IMR-90 (cell line): ENCODE results near the gene PRRG1. TPM values are rescaled to one million over a fixed set of nuclear protein-coding genes. Genes with fewer than 3 reads are reported as not detected.

Experiments
- ATAC-seq: fragments of 200-7000 bp; cut with Tn5 transposase; 2 replicates; pipeline ENCODE4 v1.9.1; 2020; ENCODE audit warnings: low read depth, mild to moderate bottlenecking, moderate library complexity
- BruUV-seq: library from RNA; stranded (reverse); fragments of 400-500 nt; replicated peaks from 2 replicates; lab custom pipeline; 2021; lab: Mats Ljungman, UMichigan
- CTCF ChIA-PET: fragments of 300-600 bp; formaldehyde crosslinking; extraction: SDS; loops from one replicate; lab custom pipeline; 2021; ENCODE audit warnings: antibody characterized with exemption; lab: Yijun Ruan, JAX
- POLR2A ChIA-PET: fragments of 300-600 bp; sonication (Branson Sonifier 250); formaldehyde crosslinking; loops from one replicate; lab custom pipeline; 2022; ENCODE audit warnings: antibody characterized with exemption; ENCODE audit not compliant: unreplicated experiment; lab: Charles Lee
- DNase-seq: peaks from one replicate; pipeline ENCODE4 v3.0.0; 2013
- H2AFZ ChIP-seq: replicated peaks from 2 replicates; pipeline ENCODE3; 2013; ENCODE audit warnings: low read length, mild to moderate bottlenecking; ENCODE audit not compliant: poor library complexity
- H2AK5ac ChIP-seq: 2 replicates; pipeline ENCODE4 v1.6.1; 2013; ENCODE audit warnings: low read depth, low read length, inconsistent platforms
- H2AK9ac ChIP-seq: replicated peaks from 2 replicates; pipeline ENCODE3; 2013; ENCODE audit warnings: mild to moderate bottlenecking, low read depth, low read length, moderate library complexity; ENCODE audit not compliant: poor library complexity
- H2BK120ac ChIP-seq: 2 replicates; pipeline ENCODE4 v1.6.1; 2013; ENCODE audit warnings: low read depth, low read length, inconsistent platforms
- H2BK15ac ChIP-seq: 3 replicates; pipeline ENCODE4 v1.6.1; 2013; ENCODE audit warnings: low read depth, low read length, inconsistent platforms
- H2BK20ac ChIP-seq: 2 replicates; pipeline ENCODE4 v1.6.1; 2013; ENCODE audit warnings: low read depth, mild to moderate bottlenecking, inconsistent platforms, low read length, moderate library complexity
- H2BK5ac ChIP-seq: 2 replicates; pipeline ENCODE4 v1.6.1; 2013; ENCODE audit warnings: mild to moderate bottlenecking, low read depth, low read length, inconsistent platforms; ENCODE audit not compliant: poor library complexity, severe bottlenecking
- H3K14ac ChIP-seq: replicated peaks from 2 replicates; pipeline ENCODE4 v1.6.1; 2013; ENCODE audit warnings: low read depth, low read length, inconsistent platforms
- H3K18ac ChIP-seq: 2 replicates; pipeline ENCODE4 v1.6.1; 2013; ENCODE audit warnings: low read depth, low read length, control low read depth
- H3K23ac ChIP-seq: 2 replicates; pipeline ENCODE4 v1.6.1; 2013; ENCODE audit warnings: low read depth, low read length, inconsistent platforms
- H3K27ac ChIP-seq: 2 replicates; pipeline ENCODE4 v1.5.1; 2013; ENCODE audit warnings: mild to moderate bottlenecking, control low read depth, low read length; ENCODE audit not compliant: insufficient read depth
- H3K27me3 ChIP-seq: 2 replicates; pipeline ENCODE4 v1.6.1; 2013; ENCODE audit warnings: low read length; ENCODE audit not compliant: control insufficient read depth, insufficient read depth
- H3K36me3 ChIP-seq: 2 replicates; pipeline ENCODE4 v1.6.1; 2013; ENCODE audit warnings: low read length, mixed read lengths; ENCODE audit not compliant: control insufficient read depth, insufficient read depth
- H3K4ac ChIP-seq: 2 replicates; pipeline ENCODE4 v1.6.1; 2013; ENCODE audit warnings: low read depth, low read length, inconsistent platforms
- H3K4me1 ChIP-seq: 2 replicates; pipeline ENCODE4 v1.6.1; 2013; ENCODE audit warnings: low read length, mixed read lengths; ENCODE audit not compliant: control insufficient read depth, insufficient read depth
- H3K4me2 ChIP-seq: 2 replicates; pipeline ENCODE4 v1.6.1; 2013; ENCODE audit warnings: low read depth, mild to moderate bottlenecking, control low read depth, low read length, moderate library complexity
- H3K4me3 ChIP-seq: 2 replicates; pipeline ENCODE4 v1.5.1; 2013; ENCODE audit warnings: low read depth, mild to moderate bottlenecking, control low read depth, low read length, moderate library complexity; ENCODE audit not compliant: insufficient read depth
- H3K56ac ChIP-seq: 2 replicates; pipeline ENCODE4 v1.6.1; 2013; ENCODE audit warnings: low read length, inconsistent platforms; ENCODE audit not compliant: insufficient read depth; ENCODE audit errors: extremely low read depth
- H3K79me1 ChIP-seq, 2 experiments: 2 replicates each; pipeline ENCODE4 v1.6.1; 2013; ENCODE audit warnings: low read length in 2 of 2, inconsistent platforms in 1 of 2, low read depth in 1 of 2
- H3K9ac ChIP-seq: 2 replicates; pipeline ENCODE4 v1.6.1; 2013; ENCODE audit warnings: low read depth, low read length, control low read depth
- H3K9me1 ChIP-seq: 2 replicates; pipeline ENCODE4 v1.6.1; 2013; ENCODE audit warnings: low read length, inconsistent platforms; ENCODE audit not compliant: insufficient read depth
- H3K9me3 ChIP-seq: 2 replicates; pipeline ENCODE4 v1.6.1; 2013; ENCODE audit warnings: low read length; ENCODE audit not compliant: control insufficient read depth, insufficient read depth
- H4K20me1 ChIP-seq: 2 replicates; pipeline ENCODE4 v1.6.1; 2013; ENCODE audit warnings: low read length, inconsistent platforms; ENCODE audit not compliant: insufficient read depth
- H4K5ac ChIP-seq: 2 replicates; pipeline ENCODE4 v1.6.1; 2013; ENCODE audit warnings: mild to moderate bottlenecking, low read depth, low read length, control low read depth
- H4K8ac ChIP-seq, 2 experiments: 2 replicates each; pipeline ENCODE4 v1.6.1; 2013; ENCODE audit warnings: low read depth in 2 of 2, low read length in 2 of 2, control low read depth in 1 of 2, inconsistent platforms in 1 of 2
- H4K91ac ChIP-seq: 2 replicates; pipeline ENCODE4 v1.6.1; 2013; ENCODE audit warnings: low read depth, low read length, inconsistent platforms; ENCODE audit not compliant: insufficient read depth
- BHLHE40 ChIP-seq: fragments of 150-350 bp; IDR thresholded peaks from 2 replicates; pipeline ENCODE4 v1.6.1; 2016; ENCODE audit warnings: mild to moderate bottlenecking, low read depth, low read length
- ELK1 ChIP-seq: fragments of 150-350 bp; IDR thresholded peaks from 2 replicates; pipeline ENCODE4 v1.6.1; 2016; ENCODE audit warnings: low read depth, mild to moderate bottlenecking, low read length, moderate library complexity, borderline replicate concordance
- FOS ChIP-seq: fragments of 150-350 bp; IDR thresholded peaks from 2 replicates; pipeline ENCODE4 v1.6.1; 2016; ENCODE audit warnings: low read depth, low read length
- MAZ ChIP-seq: IDR thresholded peaks from 2 replicates; pipeline ENCODE4 v1.6.1; 2012; ENCODE audit warnings: low read depth, mild to moderate bottlenecking, low read length, improper control_type of control experiment, moderate library complexity, borderline replicate concordance
- MXI1 ChIP-seq: IDR thresholded peaks from 2 replicates; pipeline ENCODE4 v1.6.1; 2012; ENCODE audit warnings: low read depth, mild to moderate bottlenecking, low read length, moderate library complexity, borderline replicate concordance
- POLR2A ChIP-seq: IDR thresholded peaks from 2 replicates; pipeline ENCODE4 v1.6.1; 2012; ENCODE audit warnings: mild to moderate bottlenecking, low read depth, low read length
- RAD21 ChIP-seq: IDR thresholded peaks from 2 replicates; pipeline ENCODE4 v1.6.1; 2012; ENCODE audit warnings: low read length, improper control_type of control experiment
- RCOR1 ChIP-seq: IDR thresholded peaks from 2 replicates; pipeline ENCODE4 v1.6.1; 2012; ENCODE audit warnings: mild to moderate bottlenecking, low read length, improper control_type of control experiment; ENCODE audit not compliant: insufficient replicate concordance
- RFX5 ChIP-seq: IDR thresholded peaks from 2 replicates; pipeline ENCODE4 v1.8.0; 2012; ENCODE audit warnings: low read depth, mild to moderate bottlenecking, low read length, moderate library complexity
- USF2 ChIP-seq: fragments of 150-350 bp; IDR thresholded peaks from 2 replicates; pipeline ENCODE4 v1.6.1; 2017; ENCODE audit warnings: mild to moderate bottlenecking, antibody characterized with exemption, low read length, low read depth
- WGBS, 2 experiments: methylation state at CpG; one replicate each; pipeline versions ENCODE4 v1.1.5 to v1.1.7; 2013; ENCODE audit warnings: missing lambda C conversion rate in 2 of 2; ENCODE audit not compliant: insufficient read length in 1 of 2; ENCODE audit errors: extremely low coverage in 2 of 2; 5-methylcytosine and 5-hydroxymethylcytosine counted together
- dilution Hi-C: fragments of 300-500 bp; cut with HindIII; formaldehyde crosslinking; loops from one replicate; pipeline ENCODE4 v1.14.3; 2018; ENCODE audit warnings: low sequenced_read_pairs; ENCODE audit not compliant: unreplicated experiment
- in situ Hi-C: fragments of 300-500 bp; cut with MboI; formaldehyde crosslinking; loops from 3 replicates; pipeline ENCODE4 v1.14.3; 2019; ENCODE audit warnings: low sequenced_read_pairs, inconsistent platforms, mixed read lengths
- intact Hi-C: fragments of 100-400 bp; cut with micrococcal nuclease; formaldehyde crosslinking; loops from 2 replicates; pipeline ENCODE4 v1.10.0; 2022
- polyA plus RNA-seq, 3 experiments: library from polyadenylated mRNA; depleted of rRNA; stranded (reverse); fragments of >200 nt; gene quantifications; 2 replicates each; pipeline ENCODE4 v1.2.3, GENCODE V29; 2012; ENCODE audit warnings: low replicate concordance in 1 of 3
- total RNA-seq: library from RNA; depleted of rRNA; stranded (reverse); fragments of >200 nt; gene quantifications from 2 replicates; pipeline ENCODE4 v1.2.3, GENCODE V29; 2012

The PRRG1 gene
- total and polyA plus RNA-seq, 2 of the 4 experiments (the other 2 are of a cell fraction) = 9.0 to 11.1 TPM

GRCh38 chrX:37348971-37349220 is 268 bp upstream of the PRRG1 start:
- Histone ChIP-seq H2BK5ac (peak overlapping the region; percentile 95), H2BK120ac (peak overlapping the region; percentile 90), H2AFZ (peak overlapping the region; percentile 79), H3K27me3 (no peaks in the 10 kb centered on the region), H3K9ac (peak overlapping the region; percentile 89), H3K56ac (peak overlapping the region; percentile 88; the same call in 1 of the 2 replicates), H3K9me3 (no peaks in the 10 kb centered on the region), H3K27ac (peak overlapping the region; percentile 99), H2BK20ac (peak overlapping the region; percentile 75), H3K4ac (peak overlapping the region; percentile 95), H4K91ac (peak overlapping the region; percentile 83), H3K36me3 (no peaks in the 10 kb centered on the region), H4K5ac (peak overlapping the region; percentile 74), H3K23ac (peak overlapping the region; percentile 96), H3K18ac (peak overlapping the region; percentile 85), H2AK9ac (peak overlapping the region; percentile 19), H3K14ac (peak overlapping the region; percentile 70; the same call in 1 of the 2 replicates), H3K79me1 (0 out of 4 replicates have a peak, but pooled peaks cover 0 to 4% of the 10 kb centered on the region in 2 experiments), H2AK5ac (0 out of 2 replicates have a peak overlapping the region, but pooled peaks have one; percentile 37), H3K4me1 (peaks cover 5% of the 10 kb centered on the region), H3K9me1 (no peaks in the 10 kb centered on the region), H3K4me2 (peak overlapping the region; percentile 78), H3K4me3 (peak overlapping the region; percentile 38), H2BK15ac (peak overlapping the region; percentile 64; the same call in 1 of the 3 replicates), H4K8ac (peak overlapping the region; percentile 76 to 79; a peak in 3 of 4 replicates), H4K20me1 (peaks cover 1% of the 10 kb centered on the region)
- in situ Hi-C loops = no loop called here
- no TSS peak for BruUV-seq
- WGBS, 2 experiments = 40% methylated on average over 2 of the region's 18 CpGs; no CpG with 5 or more reads in 1 of the 2 experiments
- TF ChIP-seq MXI1 (no peak), ELK1 (no peak), RCOR1 (no peak), RAD21 (no peak), POLR2A (no peak), FOS (no peak), RFX5 (no peak), MAZ (no peak), USF2 (no peak), BHLHE40 (no peak)
- dilution Hi-C loops = no loop called here
- CTCF ChIA-PET = interaction anchor here (0.6 kb wide), 1 partner anchor 518 kb away, joined by 3 read pairs; no protein-coding TSS in a partner anchor
- DNase-seq (no peak), ATAC-seq (no peak)
- POLR2A ChIA-PET = interaction anchor here (0.5 kb wide), 1 partner anchor 536 kb away, joined by 4 read pairs; no protein-coding TSS in a partner anchor
- intact Hi-C loops = loop anchor here (2.0 to 5.0 kb wide), 3 partner anchors 34 to 523 kb away; no protein-coding TSS in a partner anchor
